A549 (cell line): ENCODE results near the gene C1orf21. TPM values are rescaled to one million over a fixed set of nuclear protein-coding genes. Genes with fewer than 3 reads are reported as not detected.

Source experiments
- ATAC-seq, 2 experiments: fragments of 200-7000 bp in 1 of 2; fragments of >200 bp in 1 of 2; cut with Nextera tagmentation in 1 of 2; cut with Tn5 transposase in 1 of 2; 3 replicates each; pipeline versions ENCODE4 v1.8.0 to v1.9.1; 2018 to 2020; ENCODE audit warnings: mild to moderate bottlenecking in 1 of 2, moderate library complexity in 1 of 2
- CTCF ChIA-PET: fragments of 300-600 bp; sonication (Branson Sonifier 250); formaldehyde crosslinking; extraction: SDS; loops from one replicate; lab custom pipeline; 2021; ENCODE audit warnings: antibody characterized with exemption, inconsistent platforms; lab: Yijun Ruan, JAX
- POLR2A ChIA-PET: fragments of 350-600 bp; formaldehyde crosslinking; extraction: SDS; loops from one replicate; lab custom pipeline; 2021; ENCODE audit warnings: antibody characterized with exemption, inconsistent platforms; lab: Yijun Ruan, JAX
- DNase-seq, 2 experiments: peaks; one replicate each; pipeline versions ENCODE4 v3.0.0 to v3.0.0-alpha.2; 2011 to 2016; ENCODE audit warnings: low read depth in 1 of 2, low spot score in 1 of 2
- FAIRE-seq: peaks from 2 replicates; lab custom pipeline; 2011; peaks lifted over from hg19 to GRCh38; lab: Jason Lieb, UNC
- H3K27ac ChIP-seq, 2 experiments: fragments of >200 bp; sonication (Bioruptor Twin); formaldehyde crosslinking; 3 replicates each; pipeline ENCODE4 v1.5.1; 2016 to 2017
- H3K4me1 ChIP-seq: fragments of >200 bp; sonication (Bioruptor Twin); formaldehyde crosslinking; 3 replicates; pipeline ENCODE4 v1.6.1; 2016
- H3K4me2 ChIP-seq: fragments of >200 bp; sonication (Bioruptor Twin); formaldehyde crosslinking; 3 replicates; pipeline ENCODE4 v1.6.1; 2016
- H3K4me3 ChIP-seq: fragments of >200 bp; sonication (Bioruptor Twin); formaldehyde crosslinking; 3 replicates; pipeline ENCODE4 v1.5.1; 2016
- H3K9me3 ChIP-seq: fragments of >200 bp; sonication (Bioruptor Twin); formaldehyde crosslinking; 3 replicates; pipeline ENCODE4 v1.6.1; 2016
- CBX2 ChIP-seq: fragments of 200-600 bp; sonication (generic); IDR thresholded peaks from 2 replicates; pipeline ENCODE4 v1.6.1; 2016; ENCODE audit warnings: low read depth, mild to moderate bottlenecking, borderline replicate concordance
- CHD2 ChIP-seq: fragments of 150-350 bp; IDR thresholded peaks from 2 replicates; pipeline ENCODE4 v1.6.1; 2014; ENCODE audit warnings: low read length; ENCODE audit not compliant: partially characterized antibody
- CHD4 ChIP-seq: fragments of 200-600 bp; sonication (generic); IDR thresholded peaks from 2 replicates; pipeline ENCODE4 v1.6.1; 2016; ENCODE audit warnings: antibody characterized with exemption, mild to moderate bottlenecking, borderline replicate concordance
- EHMT2 ChIP-seq: fragments of 200-600 bp; sonication (generic); IDR thresholded peaks from 2 replicates; pipeline ENCODE4 v1.6.1; 2016; ENCODE audit warnings: antibody characterized with exemption, low read depth, mild to moderate bottlenecking, moderate library complexity
- EP300 ChIP-seq, 2 experiments: fragments of >200 bp; sonication (Bioruptor Twin); formaldehyde crosslinking; IDR thresholded peaks; 2 replicates in 1 of 2; 3 replicates in 1 of 2; pipeline ENCODE4 v1.6.1; 2016 to 2017
- FOXS1 ChIP-seq: fragments of 250-450 bp; sonication (Bioruptor Pico); IDR thresholded peaks from 2 replicates; pipeline ENCODE4 v1.5.0; 2020; ENCODE audit warnings: mild to moderate bottlenecking, moderate library complexity
- GATA3 ChIP-seq: IDR thresholded peaks from 2 replicates; pipeline ENCODE4 v1.6.1; 2012; ENCODE audit warnings: borderline replicate concordance
- HDAC2 ChIP-seq: fragments of 200-600 bp; sonication (generic); IDR thresholded peaks from 2 replicates; pipeline ENCODE4 v1.6.1; 2016
- HEYL ChIP-seq: fragments of 250-450 bp; sonication (Bioruptor Pico); IDR thresholded peaks from 2 replicates; pipeline ENCODE4 v1.8.0; 2021; ENCODE audit warnings: mild to moderate bottlenecking, moderate library complexity
- JUN ChIP-seq, 2 experiments: fragments of >200 bp; sonication (Bioruptor Twin); formaldehyde crosslinking; IDR thresholded peaks; 2 replicates in 1 of 2; 3 replicates in 1 of 2; pipeline ENCODE4 v1.6.1; 2016 to 2017
- JUNB ChIP-seq: fragments of >200 bp; sonication (Bioruptor Twin); formaldehyde crosslinking; IDR thresholded peaks from 2 replicates; pipeline ENCODE4 v1.6.1; 2016
- KDM1A ChIP-seq: fragments of 200-600 bp; sonication (generic); IDR thresholded peaks from 2 replicates; pipeline ENCODE4 v1.6.1; 2016; ENCODE audit warnings: low read depth, mild to moderate bottlenecking
- KDM5A ChIP-seq: fragments of 200-600 bp; sonication (generic); IDR thresholded peaks from 2 replicates; pipeline ENCODE4 v1.6.1; 2016; ENCODE audit warnings: antibody characterized with exemption, mild to moderate bottlenecking
- POLR2A ChIP-seq: IDR thresholded peaks from 2 replicates; pipeline ENCODE4 v1.6.1; 2012; ENCODE audit warnings: mild to moderate bottlenecking, low read length
- TP53 ChIP-seq: fragments of 250-450 bp; sonication (Bioruptor Pico); IDR thresholded peaks from 2 replicates; pipeline ENCODE4 v1.5.0; 2021; ENCODE audit warnings: mild to moderate bottlenecking, moderate library complexity
- ZFP36 ChIP-seq: fragments of 450-650 bp; IDR thresholded peaks from 2 replicates; pipeline ENCODE4 v1.6.1; 2014; ENCODE audit warnings: borderline replicate concordance; ENCODE audit not compliant: partially characterized antibody
- ZNF302 ChIP-seq: fragments of 250-450 bp; sonication (Bioruptor Pico); IDR thresholded peaks from 2 replicates; pipeline ENCODE4 v1.9.0; 2021; ENCODE audit warnings: inconsistent platforms, mild to moderate bottlenecking, moderate library complexity
- WGBS: methylation state at CpG from one replicate; pipeline ENCODE4 v1.1.6; 2017; ENCODE audit errors: missing lambda C conversion rate; 5-methylcytosine and 5-hydroxymethylcytosine counted together
- polyA plus RNA-seq, 4 experiments: library from polyadenylated mRNA; depleted of rRNA in 3 of 4; stranded (reverse); fragments of >200 nt; fragmentation: RNase III in 1 of 4; extraction: RNeasy Plus Mini Kit Qiagen cat#74134 plus additional on column Dnase treatment in 1 of 4; gene quantifications; 2 replicates in 3 of 4; 3 replicates in 1 of 4; pipeline ENCODE4 v1.2.3, GENCODE V29; 2011 to 2017
- TF ChIP-seq, protein P1 (sequence below): fragments of 150-350 bp; IDR thresholded peaks from 2 replicates; pipeline ENCODE4 v1.6.1; 2014; ENCODE audit warnings: low read depth, mild to moderate bottlenecking, low read length
- TF ChIP-seq, protein P2 (sequence below): fragments of 250-450 bp; sonication (Bioruptor Pico); IDR thresholded peaks from 2 replicates; pipeline ENCODE4 v1.5.0; 2021; ENCODE audit warnings: mild to moderate bottlenecking, moderate library complexity, borderline replicate concordance
- TF ChIP-seq, protein P3 (sequence below): fragments of >200 bp; sonication (Bioruptor Twin); formaldehyde crosslinking; IDR thresholded peaks from 3 replicates; pipeline ENCODE4 v1.5.1; 2016
- TF ChIP-seq, protein P4 (sequence below): IDR thresholded peaks from 2 replicates; pipeline ENCODE4 v1.6.1; 2012
- TF ChIP-seq, protein P5 (sequence below): IDR thresholded peaks from 2 replicates; pipeline ENCODE4 v1.6.1; 2012
- TF ChIP-seq, protein P6 (sequence below): fragments of >200 bp; sonication (Bioruptor Twin); formaldehyde crosslinking; IDR thresholded peaks from 2 replicates; pipeline ENCODE4 v1.6.1; 2016
- TF ChIP-seq, protein P7 (sequence below): fragments of 250-450 bp; sonication (Bioruptor Pico); IDR thresholded peaks from 2 replicates; pipeline ENCODE4 v1.5.0; 2020; ENCODE audit warnings: low read depth, mild to moderate bottlenecking, moderate library complexity

C1orf21 gene
- polyA plus RNA-seq, 2 of the 4 experiments (the other 2 are of a cell fraction) = 11.4 to 11.6 TPM

DNA sequence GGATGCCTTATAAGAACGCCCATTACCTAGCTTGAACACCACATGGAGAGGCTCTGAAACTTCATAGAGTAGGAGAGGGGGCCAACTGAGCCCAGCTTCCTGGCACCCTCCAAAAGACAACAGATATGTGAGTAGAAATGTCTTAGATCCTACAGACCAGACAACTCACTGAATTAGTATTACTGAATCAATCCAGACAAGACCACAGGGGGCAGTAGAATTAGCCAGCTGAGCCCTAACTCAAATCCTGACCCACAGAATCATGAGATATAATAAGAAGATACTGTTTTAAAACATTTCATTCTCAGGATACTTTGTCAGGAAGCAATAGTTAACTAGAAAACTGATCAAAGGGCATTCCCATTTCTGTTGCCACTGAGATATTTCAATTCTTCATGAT, 45.8 kb upstream of the C1orf21 start (continued):
- TF ChIP-seq, protein P1, sequence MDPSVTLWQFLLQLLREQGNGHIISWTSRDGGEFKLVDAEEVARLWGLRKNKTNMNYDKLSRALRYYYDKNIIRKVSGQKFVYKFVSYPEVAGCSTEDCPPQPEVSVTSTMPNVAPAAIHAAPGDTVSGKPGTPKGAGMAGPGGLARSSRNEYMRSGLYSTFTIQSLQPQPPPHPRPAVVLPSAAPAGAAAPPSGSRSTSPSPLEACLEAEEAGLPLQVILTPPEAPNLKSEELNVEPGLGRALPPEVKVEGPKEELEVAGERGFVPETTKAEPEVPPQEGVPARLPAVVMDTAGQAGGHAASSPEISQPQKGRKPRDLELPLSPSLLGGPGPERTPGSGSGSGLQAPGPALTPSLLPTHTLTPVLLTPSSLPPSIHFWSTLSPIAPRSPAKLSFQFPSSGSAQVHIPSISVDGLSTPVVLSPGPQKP = no peak
- TF ChIP-seq TP53 (CRISPR knock-in tag) = no peak
- TF ChIP-seq JUN (IDR thresholded peaks at IDR 0.05) = no peak
- no peak for TF ChIP-seq GATA3

DNA sequence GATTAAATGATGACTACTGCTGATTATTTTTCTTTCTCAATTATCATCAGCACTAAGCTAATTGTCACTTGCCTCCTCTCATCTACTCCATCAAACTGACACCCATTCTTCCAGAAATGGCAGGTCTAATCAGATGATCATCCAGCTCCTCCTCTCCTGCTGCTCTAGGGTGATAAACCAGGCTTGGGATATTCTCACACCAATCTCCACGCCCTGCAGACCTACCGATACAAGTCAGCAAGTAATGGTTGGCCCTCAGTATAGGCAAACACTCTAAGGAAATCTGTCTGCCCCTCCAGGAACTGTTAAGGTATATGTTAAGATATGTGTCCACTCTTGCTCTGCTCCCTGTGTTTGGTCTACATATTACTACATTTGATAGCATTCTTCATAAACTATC, 36.3 kb upstream of the C1orf21 start:
- no peaks in the 10 kb centered on the region for H3K9me3 ChIP-seq
- H3K4me2 ChIP-seq = no peak overlapping the region
- ChIA-PET CTCF (no interaction called here), POLR2A (no interaction called here)
- TF ChIP-seq, protein P2, sequence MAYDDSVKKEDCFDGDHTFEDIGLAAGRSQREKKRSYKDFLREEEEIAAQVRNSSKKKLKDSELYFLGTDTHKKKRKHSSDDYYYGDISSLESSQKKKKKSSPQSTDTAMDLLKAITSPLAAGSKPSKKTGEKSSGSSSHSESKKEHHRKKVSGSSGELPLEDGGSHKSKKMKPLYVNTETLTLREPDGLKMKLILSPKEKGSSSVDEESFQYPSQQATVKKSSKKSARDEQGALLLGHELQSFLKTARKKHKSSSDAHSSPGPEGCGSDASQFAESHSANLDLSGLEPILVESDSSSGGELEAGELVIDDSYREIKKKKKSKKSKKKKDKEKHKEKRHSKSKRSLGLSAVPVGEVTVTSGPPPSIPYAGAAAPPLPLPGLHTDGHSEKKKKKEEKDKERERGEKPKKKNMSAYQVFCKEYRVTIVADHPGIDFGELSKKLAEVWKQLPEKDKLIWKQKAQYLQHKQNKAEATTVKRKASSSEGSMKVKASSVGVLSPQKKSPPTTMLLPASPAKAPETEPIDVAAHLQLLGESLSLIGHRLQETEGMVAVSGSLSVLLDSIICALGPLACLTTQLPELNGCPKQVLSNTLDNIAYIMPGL (CRISPR knock-in tag) = no peak
- TF ChIP-seq KDM5A (no peak), HDAC2 (no peak), CBX2 (no peak), TP53 (CRISPR knock-in tag) (no peak), EHMT2 (no peak), POLR2A (no peak), CHD4 (no peak), EP300 (IDR thresholded peaks at IDR 0.05) (no peak), JUNB (no peak), CHD2 (no peak), HEYL (CRISPR knock-in tag) (no peak), KDM1A (no peak)
- TF ChIP-seq, protein P3, sequence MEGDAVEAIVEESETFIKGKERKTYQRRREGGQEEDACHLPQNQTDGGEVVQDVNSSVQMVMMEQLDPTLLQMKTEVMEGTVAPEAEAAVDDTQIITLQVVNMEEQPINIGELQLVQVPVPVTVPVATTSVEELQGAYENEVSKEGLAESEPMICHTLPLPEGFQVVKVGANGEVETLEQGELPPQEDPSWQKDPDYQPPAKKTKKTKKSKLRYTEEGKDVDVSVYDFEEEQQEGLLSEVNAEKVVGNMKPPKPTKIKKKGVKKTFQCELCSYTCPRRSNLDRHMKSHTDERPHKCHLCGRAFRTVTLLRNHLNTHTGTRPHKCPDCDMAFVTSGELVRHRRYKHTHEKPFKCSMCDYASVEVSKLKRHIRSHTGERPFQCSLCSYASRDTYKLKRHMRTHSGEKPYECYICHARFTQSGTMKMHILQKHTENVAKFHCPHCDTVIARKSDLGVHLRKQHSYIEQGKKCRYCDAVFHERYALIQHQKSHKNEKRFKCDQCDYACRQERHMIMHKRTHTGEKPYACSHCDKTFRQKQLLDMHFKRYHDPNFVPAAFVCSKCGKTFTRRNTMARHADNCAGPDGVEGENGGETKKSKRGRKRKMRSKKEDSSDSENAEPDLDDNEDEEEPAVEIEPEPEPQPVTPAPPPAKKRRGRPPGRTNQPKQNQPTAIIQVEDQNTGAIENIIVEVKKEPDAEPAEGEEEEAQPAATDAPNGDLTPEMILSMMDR = no peak
- TF ChIP-seq, protein P4, sequence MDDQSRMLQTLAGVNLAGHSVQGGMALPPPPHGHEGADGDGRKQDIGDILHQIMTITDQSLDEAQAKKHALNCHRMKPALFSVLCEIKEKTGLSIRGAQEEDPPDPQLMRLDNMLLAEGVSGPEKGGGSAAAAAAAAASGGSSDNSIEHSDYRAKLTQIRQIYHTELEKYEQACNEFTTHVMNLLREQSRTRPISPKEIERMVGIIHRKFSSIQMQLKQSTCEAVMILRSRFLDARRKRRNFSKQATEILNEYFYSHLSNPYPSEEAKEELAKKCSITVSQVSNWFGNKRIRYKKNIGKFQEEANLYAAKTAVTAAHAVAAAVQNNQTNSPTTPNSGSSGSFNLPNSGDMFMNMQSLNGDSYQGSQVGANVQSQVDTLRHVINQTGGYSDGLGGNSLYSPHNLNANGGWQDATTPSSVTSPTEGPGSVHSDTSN = no peak
- TF ChIP-seq, protein P5, sequence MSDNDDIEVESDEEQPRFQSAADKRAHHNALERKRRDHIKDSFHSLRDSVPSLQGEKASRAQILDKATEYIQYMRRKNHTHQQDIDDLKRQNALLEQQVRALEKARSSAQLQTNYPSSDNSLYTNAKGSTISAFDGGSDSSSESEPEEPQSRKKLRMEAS = no peak
- ATAC-seq (no peak), FAIRE-seq (no peak), DNase-seq (no peak)
- H3K27ac ChIP-seq = no peak overlapping the region
- 20% methylated on average over 2 of the region's 2 CpGs for WGBS
- H3K4me3 ChIP-seq = no peak overlapping the region
- H3K4me1 ChIP-seq = no peaks in the 10 kb centered on the region

DNA sequence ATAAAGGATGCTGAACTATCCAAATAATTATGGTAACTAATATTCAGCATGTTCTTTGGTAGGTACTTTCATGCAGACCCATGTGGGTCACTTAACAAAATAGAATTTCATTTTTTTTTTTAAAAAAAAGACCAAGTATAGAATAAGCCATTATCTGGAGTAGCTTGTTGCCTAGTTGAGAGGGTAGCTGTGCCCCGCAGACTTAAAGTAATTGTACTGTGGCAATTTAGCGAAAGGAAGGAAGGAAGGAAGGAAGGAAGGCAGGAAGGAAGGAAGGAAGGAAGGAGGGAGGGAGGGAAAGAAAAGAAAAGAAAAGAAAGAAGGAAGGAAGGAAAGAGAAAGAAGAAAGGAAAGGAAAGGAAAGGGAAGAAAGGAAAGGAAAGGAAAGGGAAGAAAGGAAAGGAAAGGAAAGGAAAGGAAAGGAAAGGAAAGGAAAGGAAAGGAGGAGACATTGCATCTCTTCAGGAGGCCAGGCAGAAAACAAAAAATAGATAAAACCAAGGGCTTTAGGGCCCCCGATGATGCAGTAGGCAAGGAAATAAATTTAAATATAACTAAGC, 35.3 kb upstream of the C1orf21 start:
- ChIA-PET POLR2A (no interaction called here), CTCF (interaction anchor here (0.7 kb wide), 1 partner anchor 998 kb away, joined by 3 read pairs; no protein-coding TSS in a partner anchor)
- FAIRE-seq = no peak
- TF ChIP-seq, protein P3 = no peak
- TF ChIP-seq ZFP36 (no peak), FOXS1 (CRISPR knock-in tag) (no peak), HDAC2 (no peak), KDM5A (no peak), ZNF302 (no peak)
- TF ChIP-seq, protein P6, sequence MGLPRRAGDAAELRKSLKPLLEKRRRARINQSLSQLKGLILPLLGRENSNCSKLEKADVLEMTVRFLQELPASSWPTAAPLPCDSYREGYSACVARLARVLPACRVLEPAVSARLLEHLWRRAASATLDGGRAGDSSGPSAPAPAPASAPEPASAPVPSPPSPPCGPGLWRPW = no peak
- TF ChIP-seq, protein P7, sequence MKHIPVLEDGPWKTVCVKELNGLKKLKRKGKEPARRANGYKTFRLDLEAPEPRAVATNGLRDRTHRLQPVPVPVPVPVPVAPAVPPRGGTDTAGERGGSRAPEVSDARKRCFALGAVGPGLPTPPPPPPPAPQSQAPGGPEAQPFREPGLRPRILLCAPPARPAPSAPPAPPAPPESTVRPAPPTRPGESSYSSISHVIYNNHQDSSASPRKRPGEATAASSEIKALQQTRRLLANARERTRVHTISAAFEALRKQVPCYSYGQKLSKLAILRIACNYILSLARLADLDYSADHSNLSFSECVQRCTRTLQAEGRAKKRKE (CRISPR knock-in tag) = no peak
- TF ChIP-seq, protein P2 (CRISPR knock-in tag) = no peak

More for the DNA sequence above, 35.3 kb upstream of the C1orf21 start:
- no peaks in the 10 kb centered on the region for H3K9me3 ChIP-seq
- no peaks in the 10 kb centered on the region for H3K4me1 ChIP-seq
- 33% methylated on average over 3 of the region's 3 CpGs for WGBS
- no peak overlapping the region for H3K4me2 ChIP-seq
- no peak for DNase-seq
- no peak overlapping the region for H3K4me3 ChIP-seq
- H3K27ac ChIP-seq = no peak overlapping the region
- no peak for ATAC-seq
